HG03060 (cell line): ENCODE results near the gene DIRAS2.
"Not testable (repeated sequence)": the region's sequence is repeated elsewhere in the genome, so short reads cannot be mapped to it uniquely, and the experiment has no call there.

Experiments
- ATAC-seq: cut with Tn5 transposase; IDR thresholded peaks from one replicate; pipeline ENCODE4 v1.9.1; 2021; ENCODE audit warnings: low read depth, moderate number of reproducible peaks; ENCODE audit not compliant: unreplicated experiment

DIRAS2 gene, protein sequence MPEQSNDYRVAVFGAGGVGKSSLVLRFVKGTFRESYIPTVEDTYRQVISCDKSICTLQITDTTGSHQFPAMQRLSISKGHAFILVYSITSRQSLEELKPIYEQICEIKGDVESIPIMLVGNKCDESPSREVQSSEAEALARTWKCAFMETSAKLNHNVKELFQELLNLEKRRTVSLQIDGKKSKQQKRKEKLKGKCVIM

GRCh38 chr9:90642570-90643539, at the start of gene DIRAS2:
DIRAS2 (minus strand) TSS chr9:90642824; CDS start chr9:90613827, 28,997 bp downstream.
- ATAC-seq, result no peak

- no peak for ATAC-seq
Measured at GRCh38 chr9:90684736-90685135, 42.1 kb upstream of the DIRAS2 start.

DNA sequence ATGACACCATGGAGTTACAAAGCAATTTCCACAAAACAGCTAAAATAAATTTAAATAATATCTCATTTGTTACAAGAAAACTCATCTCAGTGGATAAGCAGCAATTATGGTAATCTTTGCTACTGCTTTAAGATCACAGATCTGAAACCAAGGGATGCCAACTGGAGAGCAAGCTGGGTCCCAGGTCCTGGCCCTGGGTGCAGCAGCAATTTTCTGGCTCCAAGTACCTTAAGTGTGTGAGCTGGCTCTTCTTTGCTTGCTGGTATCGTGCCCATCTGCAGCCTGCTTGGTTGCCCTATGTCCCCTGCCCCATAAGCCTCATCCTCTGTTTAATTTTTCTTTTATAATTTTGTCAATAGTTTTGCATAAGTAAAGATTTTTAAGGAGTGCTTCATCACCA, 41.5 kb upstream of the DIRAS2 start:
- no peak for ATAC-seq

- ATAC-seq, result no peak
Measured at GRCh38 chr9:90680534-90680933, 37.9 kb upstream of the DIRAS2 start.

DNA sequence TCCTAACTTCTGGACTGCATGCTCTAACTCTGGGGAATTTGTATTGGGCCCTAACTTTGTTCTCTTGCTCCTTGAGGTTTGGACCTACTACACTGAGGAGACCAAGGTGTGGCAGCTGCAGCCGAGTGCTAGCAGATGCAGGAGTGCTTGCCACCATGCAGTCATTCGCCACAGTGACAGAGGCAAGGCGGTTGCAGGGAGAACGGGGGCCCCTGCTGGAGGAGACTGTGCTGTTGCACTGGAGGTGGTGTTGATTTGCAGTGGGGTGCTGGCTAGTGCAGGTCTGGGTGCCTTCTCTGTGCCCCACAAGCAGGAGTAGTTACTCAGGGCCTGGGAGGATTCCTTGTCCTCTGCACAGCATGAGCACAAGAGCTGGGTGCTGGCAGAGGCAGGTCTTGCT, 22.4 kb upstream of the DIRAS2 start:
- ATAC-seq, result no peak

DNA sequence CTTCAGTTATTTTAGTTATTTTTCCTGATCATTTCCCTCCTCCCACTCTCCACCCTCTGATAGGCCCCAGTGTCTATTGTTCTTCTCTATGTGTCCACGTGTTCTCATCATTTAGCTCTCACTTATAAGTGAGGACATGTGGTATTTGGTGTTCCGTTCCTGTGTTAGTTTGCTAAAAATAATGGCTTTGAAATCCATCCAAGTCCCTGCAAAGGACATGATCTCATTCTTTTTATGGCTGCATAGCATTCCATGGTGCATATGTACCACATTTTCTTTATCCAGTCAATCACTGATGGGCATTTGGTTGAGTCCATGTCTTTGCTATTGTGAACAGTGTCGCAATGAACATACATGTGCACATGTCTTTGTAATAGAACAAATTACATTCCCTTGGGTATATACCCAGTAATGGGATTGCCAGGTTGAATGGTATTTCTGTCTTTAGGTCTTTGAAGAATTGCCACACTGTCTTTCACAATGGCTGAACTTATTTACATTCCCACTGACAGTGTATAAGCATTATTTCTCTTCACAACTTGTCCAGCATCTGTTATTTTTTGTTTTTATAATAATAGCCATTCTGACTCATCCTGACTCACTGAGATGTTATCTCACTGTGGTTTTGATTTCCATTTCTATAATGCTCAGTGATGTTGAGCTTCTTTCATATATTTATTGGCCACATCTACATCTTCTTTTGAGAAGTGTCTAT, 17.2 kb upstream of the DIRAS2 start:
- no peak for ATAC-seq

DNA sequence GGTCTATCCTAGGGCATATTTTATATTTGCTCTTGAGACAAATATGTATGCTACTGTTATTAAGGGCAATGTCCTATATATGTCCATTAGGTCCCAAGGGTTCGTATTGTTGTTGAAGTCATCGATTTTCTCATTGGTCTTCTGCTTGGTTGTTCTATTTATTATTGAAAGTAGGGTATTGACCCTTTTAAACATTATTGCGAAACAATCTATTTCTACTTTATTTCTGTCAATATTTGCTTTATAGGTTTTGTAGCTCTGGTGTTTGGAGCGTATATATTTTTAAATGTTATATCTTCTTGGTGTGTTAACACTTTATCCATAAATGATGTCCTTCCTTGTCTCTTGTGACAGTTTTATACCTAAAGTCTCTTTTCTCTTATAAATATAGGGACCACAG, 16.2 kb upstream of the DIRAS2 start:
- no peak for ATAC-seq

- ATAC-seq, result no peak
Measured at GRCh38 chr9:90658181-90658580, 15.6 kb upstream of the DIRAS2 start.

DNA sequence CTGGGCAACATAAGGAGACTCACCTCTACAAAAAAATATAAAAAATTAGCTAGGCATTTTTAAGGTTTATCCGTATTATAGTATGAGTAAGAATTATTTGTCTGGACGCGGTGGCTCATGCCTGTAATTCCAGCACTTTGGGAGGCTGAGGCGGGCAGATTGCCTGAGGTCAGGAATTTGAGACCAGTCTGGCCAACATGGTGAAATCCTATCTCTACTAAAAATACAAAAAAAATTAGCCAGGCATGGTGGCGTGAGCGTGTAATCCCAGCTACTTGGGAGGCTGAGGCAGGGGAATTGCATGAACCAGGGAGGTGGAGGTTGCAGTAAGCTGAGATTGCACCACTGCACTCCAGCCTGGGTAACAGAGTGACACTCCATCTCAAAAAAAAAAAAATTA, 14.3 kb upstream of the DIRAS2 start:
- not testable (repeated sequence) for ATAC-seq

DNA sequence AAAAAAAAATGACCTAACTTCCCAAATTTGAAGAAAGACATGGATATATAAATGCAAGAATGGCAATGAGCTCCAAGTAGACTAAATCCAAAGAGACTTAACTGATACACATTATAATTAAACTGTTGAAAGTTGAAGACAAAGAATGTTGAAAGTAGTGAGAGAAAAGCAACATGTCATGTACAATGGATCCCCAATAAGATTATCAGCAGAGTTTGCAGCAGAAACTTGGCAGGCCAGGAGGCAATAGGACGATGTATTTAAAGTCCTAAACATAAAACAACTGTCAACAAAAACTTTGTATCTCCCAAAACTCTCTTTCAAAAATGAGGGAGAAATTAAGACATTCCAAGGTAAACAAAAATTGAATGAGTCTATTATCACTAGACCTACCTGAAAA, 8.6 kb upstream of the DIRAS2 start:
- ATAC-seq, result no peak

GRCh38 chr9:90647843-90648242, 5.2 kb upstream of the DIRAS2 start:
- no peak for ATAC-seq

DNA sequence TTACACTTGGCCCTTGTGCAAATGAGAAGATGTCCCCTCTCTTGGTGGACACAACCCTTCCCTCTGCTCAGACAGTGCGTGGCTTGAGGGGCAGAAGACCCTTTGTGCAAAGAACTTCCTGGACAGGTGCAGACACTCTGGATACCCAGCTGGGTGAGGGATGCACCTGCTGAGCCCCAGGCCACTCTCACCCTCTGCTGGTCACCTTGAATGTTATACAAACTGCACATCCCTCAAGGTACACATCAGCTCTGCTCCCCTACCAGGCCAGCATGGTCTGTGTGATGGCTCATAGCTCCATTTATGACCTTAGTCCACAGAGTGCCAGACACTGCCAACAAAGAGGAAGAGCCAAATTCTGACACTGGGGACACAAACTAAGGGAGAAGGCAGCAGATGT, 3.1 kb upstream of the DIRAS2 start:
- ATAC-seq, result no peak

DNA sequence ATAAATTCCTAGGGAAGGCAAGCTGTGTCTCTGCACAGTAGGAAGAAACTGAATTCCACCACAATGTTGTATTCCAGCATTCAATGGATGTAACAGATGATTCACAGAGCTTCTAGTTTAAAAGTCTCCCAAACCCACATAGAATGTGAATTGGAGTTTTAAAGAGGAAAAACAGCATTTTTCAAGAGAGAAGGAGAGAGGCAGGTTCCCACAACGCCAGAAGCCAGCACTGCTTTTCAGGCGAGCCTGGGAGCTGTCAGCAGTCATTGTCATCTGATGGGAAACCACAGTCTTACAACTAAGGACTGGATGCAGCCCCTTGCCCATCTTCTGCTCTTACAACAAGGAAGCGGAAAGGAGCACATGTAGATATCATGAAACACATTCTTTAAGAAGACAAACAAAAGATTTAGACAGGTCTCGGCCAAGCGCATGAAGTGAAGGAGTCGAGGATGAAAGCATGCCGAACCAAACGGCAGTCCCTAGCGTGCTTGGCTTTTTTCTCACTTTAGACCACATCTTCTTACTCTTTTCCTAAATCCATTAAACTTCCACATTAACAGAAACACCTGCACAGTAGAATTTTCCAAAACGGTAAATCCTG, 638 bp downstream of the DIRAS2 start:
- ATAC-seq, result no peak

DNA sequence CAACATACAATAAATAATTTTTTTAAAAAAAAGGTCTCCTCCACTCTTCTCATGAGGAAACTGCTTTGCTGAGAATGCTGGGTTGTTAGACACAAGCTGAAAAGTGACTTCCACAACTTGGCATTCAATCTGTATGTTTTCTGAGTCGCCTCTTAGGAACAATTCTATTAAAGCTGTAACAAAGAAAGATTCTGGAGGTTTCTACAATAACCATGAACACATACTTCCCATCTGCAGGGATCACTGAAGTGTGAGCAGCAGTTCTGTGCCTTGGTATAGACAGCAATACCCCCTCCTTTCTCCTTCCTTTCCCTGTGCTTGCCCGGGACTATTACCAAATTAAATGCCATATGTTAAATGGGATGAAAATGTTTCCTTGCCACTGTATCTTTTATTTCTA, 1.5 kb downstream of the DIRAS2 start:
- no peak for ATAC-seq

DNA sequence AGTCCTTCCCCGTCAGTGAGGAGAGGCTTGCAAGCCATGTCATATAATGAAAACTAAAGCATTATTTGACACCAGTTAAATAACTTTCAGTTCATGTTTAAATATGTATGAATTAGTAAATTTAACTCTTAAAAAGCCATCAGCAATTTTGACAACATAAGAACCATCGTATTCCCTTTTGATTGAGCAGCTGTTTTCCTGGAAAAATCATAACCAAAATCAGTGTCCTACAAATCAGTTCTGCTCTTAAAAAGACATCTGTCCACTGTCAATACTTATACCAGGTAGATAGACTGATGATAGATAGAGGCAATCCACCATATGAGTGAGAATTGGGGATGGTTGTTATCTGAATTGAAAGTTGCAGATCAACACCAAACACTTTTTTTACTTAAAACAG, 2.3 kb downstream of the DIRAS2 start:
- ATAC-seq, result no peak

- ATAC-seq, result no peak
Measured at GRCh38 chr9:90637626-90638025, 5.0 kb downstream of the DIRAS2 start.

GRCh38 chr9:90632647-90633207, 9.9 kb downstream of the DIRAS2 start:
- ATAC-seq, result no peak

- no peak for ATAC-seq
Measured at GRCh38 chr9:90631964-90632363, 10.7 kb downstream of the DIRAS2 start.

GRCh38 chr9:90629991-90630390, 12.6 kb downstream of the DIRAS2 start:
- ATAC-seq, result no peak

DNA sequence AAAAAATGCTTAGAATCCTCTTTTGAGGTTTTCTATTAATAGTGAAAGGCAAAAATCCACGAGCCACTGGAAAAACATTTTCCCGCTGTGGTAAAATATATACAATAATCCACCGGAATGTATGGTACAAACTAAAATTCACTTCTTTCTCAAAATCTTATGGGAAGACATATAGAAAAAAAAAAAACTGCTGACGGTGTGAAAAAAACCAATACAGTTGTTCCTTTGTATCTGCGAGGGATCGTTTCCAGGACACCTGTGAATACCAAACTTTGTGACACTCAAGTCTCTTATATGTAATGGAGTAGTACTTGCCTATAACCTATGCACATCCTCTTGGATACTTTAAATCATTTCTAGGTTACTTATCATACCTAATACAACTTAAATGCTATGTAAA, 13.3 kb downstream of the DIRAS2 start:
- no peak for ATAC-seq

GRCh38 chr9:90616806-90617205, 25.8 kb downstream of the DIRAS2 start:
- ATAC-seq, result no peak
